Left lung (tissue), 10 donors: Measurements from ENCODE around the gene ZPBP. TPM values are rescaled to one million over a fixed set of nuclear protein-coding genes. Genes with fewer than 3 reads are reported as not detected.

Experiments
- ATAC-seq: fragments of 200-7000 bp; cut with Tn5 transposase; one replicate; pipeline ENCODE4 v1.9.1; 2020; ENCODE audit warnings: moderate library complexity
- DNase-seq, 4 donors: peaks; one replicate each; pipeline ENCODE4 v3.0.0-alpha.2; 2013 to 2020
- H3K27ac ChIP-seq, 2 donors: fragments of 200-600 bp; sonication (generic) in 1 of 2; one replicate each; pipeline versions ENCODE4 v1.5.0 to v1.8.0; 2020 to 2021
- H3K27me3 ChIP-seq, 2 donors: fragments of 200-600 bp; sonication (generic) in 1 of 2; one replicate each; pipeline versions ENCODE4 v1.5.0 to v1.8.0; 2020 to 2021
- H3K36me3 ChIP-seq, 2 donors: fragments of 200-600 bp; sonication (generic) in 1 of 2; one replicate each; pipeline versions ENCODE4 v1.5.0 to v1.8.0; 2020 to 2021
- H3K4me1 ChIP-seq, 2 donors: fragments of 200-600 bp; one replicate each; pipeline ENCODE4 v1.8.0; 2021
- H3K4me3 ChIP-seq, 2 donors: fragments of 200-600 bp; sonication (generic) in 1 of 2; one replicate each; pipeline versions ENCODE4 v1.5.0 to v1.8.0; 2020 to 2021; ENCODE audit warnings: mild to moderate bottlenecking in 1 of 2
- H3K9me3 ChIP-seq, 2 donors: fragments of 200-600 bp; sonication (generic) in 1 of 2; one replicate each; pipeline versions ENCODE4 v1.5.0 to v1.8.0; 2020 to 2021
- intact Hi-C, 2 donors: fragments of 100-400 bp; cut with DNase I; formaldehyde crosslinking; loops; one replicate each; pipeline versions ENCODE4 v1.11.2 to v1.14.2; 2022
- polyA plus RNA-seq, 6 donors: library from polyadenylated mRNA; unstranded; fragments of 120-200 nt; gene quantifications; one replicate each; pipeline ENCODE4 v1.2.1, GENCODE V29; 2013; ENCODE audit not compliant: insufficient read length in 6 of 6
- total RNA-seq, 2 donors: library from RNA; stranded (reverse); fragmentation: NEBNext Ultra II Directional; extraction: Animal tissue kit (Norgen Biotek cat#: 25700); gene quantifications; one replicate each; pipeline ENCODE4 v1.2.1, GENCODE V29; 2021
- TF ChIP-seq, protein P1 (sequence below), 2 donors: fragments of 200-600 bp; sonication (generic) in 1 of 2; IDR thresholded peaks; one replicate each; pipeline versions ENCODE4 v1.5.0 to v1.8.0; 2021; ENCODE audit warnings: antibody characterized with exemption in 2 of 2
- donor health status: DM: no; HTN: yes; CAD: no.
- donor health status: DM: no; HTN: no; CAD: no.

ZPBP gene
- total and polyA plus RNA-seq, 8 donors, result 0.21 to 0.73 (median 0.32) TPM; not detected in 4

DNA sequence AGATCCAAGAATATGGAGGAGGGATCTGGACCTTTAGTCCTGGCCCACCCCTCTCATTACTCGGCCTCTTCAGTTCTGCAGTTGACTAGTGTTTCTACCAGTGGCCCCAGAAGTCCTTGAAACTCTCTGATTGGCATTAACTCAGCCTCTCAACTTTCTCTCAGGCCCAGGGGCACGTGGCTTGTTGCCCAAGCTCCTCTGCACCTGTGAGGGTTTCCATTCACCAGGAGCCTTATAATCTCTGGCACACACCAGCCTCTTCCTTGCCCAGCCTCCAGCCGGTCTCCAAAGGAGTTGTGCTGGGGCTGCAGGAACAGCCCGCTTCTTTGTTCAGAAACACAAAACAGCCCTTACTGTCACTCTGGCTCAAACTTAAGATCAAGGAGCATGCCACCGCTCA, 47.6 kb upstream of the ZPBP start:
- ATAC-seq (no peak), DNase-seq (no peak)
- H3K9me3 ChIP-seq, result no peaks in the 10 kb centered on the region
- H3K27me3 ChIP-seq, result no peaks in the 10 kb centered on the region
- H3K4me3 ChIP-seq, result no peak overlapping the region
- TF ChIP-seq, protein P1, sequence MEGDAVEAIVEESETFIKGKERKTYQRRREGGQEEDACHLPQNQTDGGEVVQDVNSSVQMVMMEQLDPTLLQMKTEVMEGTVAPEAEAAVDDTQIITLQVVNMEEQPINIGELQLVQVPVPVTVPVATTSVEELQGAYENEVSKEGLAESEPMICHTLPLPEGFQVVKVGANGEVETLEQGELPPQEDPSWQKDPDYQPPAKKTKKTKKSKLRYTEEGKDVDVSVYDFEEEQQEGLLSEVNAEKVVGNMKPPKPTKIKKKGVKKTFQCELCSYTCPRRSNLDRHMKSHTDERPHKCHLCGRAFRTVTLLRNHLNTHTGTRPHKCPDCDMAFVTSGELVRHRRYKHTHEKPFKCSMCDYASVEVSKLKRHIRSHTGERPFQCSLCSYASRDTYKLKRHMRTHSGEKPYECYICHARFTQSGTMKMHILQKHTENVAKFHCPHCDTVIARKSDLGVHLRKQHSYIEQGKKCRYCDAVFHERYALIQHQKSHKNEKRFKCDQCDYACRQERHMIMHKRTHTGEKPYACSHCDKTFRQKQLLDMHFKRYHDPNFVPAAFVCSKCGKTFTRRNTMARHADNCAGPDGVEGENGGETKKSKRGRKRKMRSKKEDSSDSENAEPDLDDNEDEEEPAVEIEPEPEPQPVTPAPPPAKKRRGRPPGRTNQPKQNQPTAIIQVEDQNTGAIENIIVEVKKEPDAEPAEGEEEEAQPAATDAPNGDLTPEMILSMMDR (IDR thresholded peaks at IDR 0.05), result no peak
- no peak overlapping the region for H3K27ac ChIP-seq
- intact Hi-C loops, result no loop called here
- H3K4me1 ChIP-seq, result peaks cover 0 to 4% of the 10 kb centered on the region in 2 donors
- H3K36me3 ChIP-seq, result no peaks in the 10 kb centered on the region

DNA sequence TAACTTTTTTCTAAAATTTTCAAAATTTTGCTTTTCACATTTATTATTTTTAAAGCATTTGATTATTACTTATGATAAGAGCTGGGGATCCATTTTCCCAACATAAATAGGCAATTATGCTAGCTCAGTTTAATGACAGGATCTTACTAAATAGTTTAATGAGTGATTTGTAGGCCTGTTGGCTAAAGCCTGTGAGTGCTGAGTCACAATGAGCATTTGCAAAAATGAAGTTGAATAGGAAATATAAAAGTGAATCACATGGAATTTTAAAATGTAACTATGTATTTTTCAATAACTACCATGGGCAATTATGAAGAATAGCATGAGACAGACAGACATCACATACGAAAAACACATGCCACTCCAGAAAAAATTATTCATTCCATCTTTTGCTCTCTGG, 45.1 kb upstream of the ZPBP start:
- intact Hi-C loops, result no loop called here
- H3K9me3 ChIP-seq, result no peaks in the 10 kb centered on the region
- TF ChIP-seq, protein P1 (IDR thresholded peaks at IDR 0.05), result no peak
- no peak for ATAC-seq
- peaks cover 0 to 4% of the 10 kb centered on the region in 2 donors for H3K4me1 ChIP-seq
- no peak overlapping the region for H3K27ac ChIP-seq
- H3K4me3 ChIP-seq, result no peak overlapping the region
- H3K27me3 ChIP-seq, result no peaks in the 10 kb centered on the region
- H3K36me3 ChIP-seq, result no peaks in the 10 kb centered on the region
- no peak for DNase-seq

DNA sequence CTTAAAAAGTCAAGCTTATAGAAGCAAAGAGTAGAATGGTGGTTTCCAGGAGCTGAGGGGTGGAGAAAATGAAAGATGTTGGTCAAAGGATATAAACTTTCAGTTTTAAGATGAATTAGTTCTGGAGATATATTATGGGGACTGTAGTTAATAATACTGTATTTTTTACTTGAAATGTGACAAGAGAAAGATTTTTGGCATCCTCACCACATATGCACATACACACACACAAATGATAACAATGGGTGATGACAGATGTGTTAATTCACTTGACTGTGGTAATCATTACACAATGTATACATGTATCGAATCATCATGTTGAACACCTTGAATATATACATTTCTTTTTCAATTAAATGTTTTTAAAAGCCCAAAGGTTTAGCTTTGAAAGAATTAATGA, 32.7 kb upstream of the ZPBP start:
- Histone ChIP-seq H3K36me3 (no peaks in the 10 kb centered on the region), H3K9me3 (no peaks in the 10 kb centered on the region), H3K4me1 (no peaks in the 10 kb centered on the region), H3K4me3 (no peak overlapping the region), H3K27me3 (no peaks in the 10 kb centered on the region), H3K27ac (no peak overlapping the region)
- intact Hi-C loops, result no loop called here
- no peak for DNase-seq
- TF ChIP-seq, protein P1 (IDR thresholded peaks at IDR 0.05), result no peak
- ATAC-seq, result no peak

DNA sequence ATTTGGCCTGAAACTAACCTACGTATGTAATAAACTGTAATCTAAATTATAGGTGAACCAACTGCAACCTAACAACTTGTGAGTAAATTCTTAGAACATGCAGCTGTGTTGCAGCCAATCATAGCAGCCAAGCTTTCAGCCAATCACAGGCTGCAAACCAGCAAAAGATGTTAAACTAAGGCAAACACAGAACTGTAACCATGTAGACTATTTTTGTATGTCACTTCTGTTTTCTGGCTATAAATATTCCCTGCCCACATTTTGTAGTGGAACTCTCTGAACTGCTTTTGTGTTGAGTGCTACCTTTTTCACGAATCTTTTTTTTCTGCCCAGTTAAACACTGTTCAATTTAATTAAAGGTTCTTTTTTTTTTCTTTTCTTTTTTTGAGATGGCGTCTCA, 28.2 kb upstream of the ZPBP start:
- TF ChIP-seq, protein P1 (IDR thresholded peaks at IDR 0.05), result no peak
- no peaks in the 10 kb centered on the region for H3K9me3 ChIP-seq
- H3K4me3 ChIP-seq, result no peak overlapping the region
- no peak overlapping the region for H3K27ac ChIP-seq
- H3K4me1 ChIP-seq, result no peaks in the 10 kb centered on the region
- DNase-seq (no peak), ATAC-seq (no peak)
- no peaks in the 10 kb centered on the region for H3K36me3 ChIP-seq
- intact Hi-C loops, result no loop called here
- no peaks in the 10 kb centered on the region for H3K27me3 ChIP-seq

DNA sequence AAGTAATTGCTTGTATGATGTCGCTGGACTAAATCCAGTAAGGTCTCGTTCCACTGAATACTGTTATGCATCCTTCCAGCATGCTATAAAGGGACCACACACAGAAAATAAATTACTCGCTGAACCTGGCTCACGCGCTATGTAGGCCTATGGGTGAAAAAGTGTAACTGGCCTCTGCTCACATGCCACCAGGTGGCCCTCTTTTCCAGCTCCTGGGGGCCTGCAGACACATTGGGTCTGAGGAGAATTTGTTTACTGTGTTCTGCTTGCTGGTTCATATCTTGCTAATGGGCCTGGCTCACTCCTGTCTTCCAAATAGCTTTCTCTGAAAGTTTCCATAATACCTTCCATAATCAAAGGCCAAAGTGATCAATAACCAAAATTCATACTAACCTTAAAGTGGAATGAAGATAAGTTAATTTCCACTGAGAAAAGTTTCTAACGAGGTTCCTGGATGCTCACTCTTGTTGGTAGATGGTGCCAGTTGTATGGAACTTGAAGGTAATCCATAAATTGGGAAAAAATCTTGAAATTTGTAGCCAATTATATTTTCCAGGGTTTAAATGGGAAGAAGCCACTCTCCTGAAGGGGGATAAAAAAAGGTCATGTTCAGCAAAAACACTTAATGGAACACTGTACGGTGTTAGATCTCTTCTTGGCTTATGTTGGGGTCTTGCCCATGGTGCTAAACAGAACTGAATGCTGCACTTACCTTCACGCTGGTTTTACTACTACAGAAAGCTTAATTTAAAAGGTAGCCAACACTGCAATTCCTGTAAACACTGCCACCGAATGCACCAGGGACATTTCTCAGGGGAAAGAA, 27.0 kb upstream of the ZPBP start:
- Histone ChIP-seq H3K4me3 (no peak overlapping the region), H3K27me3 (no peaks in the 10 kb centered on the region), H3K27ac (no peak overlapping the region), H3K36me3 (no peaks in the 10 kb centered on the region), H3K9me3 (no peaks in the 10 kb centered on the region), H3K4me1 (no peaks in the 10 kb centered on the region)
- TF ChIP-seq, protein P1 (IDR thresholded peaks at IDR 0.05), result no peak
- intact Hi-C loops, result no loop called here
- ATAC-seq (no peak), DNase-seq (peak in 1 of 4 donors; percentile 19)
